Measurements from ENCODE around the gene MCU.

DNA sequence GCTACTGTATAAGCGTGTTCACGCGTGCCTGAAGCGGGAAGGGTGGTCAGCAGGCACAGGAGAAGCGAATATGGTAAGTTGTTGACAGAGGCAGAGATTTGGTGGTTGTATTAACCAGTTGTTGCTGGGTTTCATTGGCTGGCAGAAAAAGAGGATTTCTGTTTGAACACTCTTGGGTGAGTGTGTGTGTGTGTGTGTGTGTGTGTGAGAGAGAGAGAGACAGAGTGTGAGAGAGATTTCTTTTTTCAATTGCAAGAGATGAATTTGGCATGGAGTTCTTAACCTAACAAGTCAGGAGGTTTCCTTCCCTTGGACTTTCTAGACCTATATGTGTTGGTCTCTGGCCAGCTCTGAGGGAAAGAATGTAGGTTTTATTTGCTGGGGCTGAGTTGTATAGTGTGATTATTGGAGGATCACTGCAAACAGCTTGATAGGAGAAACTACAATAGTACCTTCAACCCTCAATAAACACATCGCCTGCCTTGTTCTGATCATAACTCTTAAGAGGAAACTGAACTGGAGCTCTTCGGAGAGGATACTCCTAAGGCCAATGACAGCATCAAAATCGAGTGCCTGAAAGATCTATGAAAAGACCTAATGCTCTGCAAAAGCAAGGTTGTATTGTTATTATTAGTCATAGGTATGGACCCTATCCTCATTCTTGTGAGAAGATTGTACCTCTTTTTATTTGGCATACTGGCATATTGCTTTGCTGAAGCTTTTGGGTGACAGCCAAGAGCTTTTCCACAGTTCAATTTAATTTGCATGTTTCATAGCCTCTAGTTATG is 1.2 kb downstream of the MCU start:
- TF ChIP-seq EZH2phosphoT487 (IDR thresholded peaks at IDR 0.05), result no peak
- TF ChIP-seq, protein P1, sequence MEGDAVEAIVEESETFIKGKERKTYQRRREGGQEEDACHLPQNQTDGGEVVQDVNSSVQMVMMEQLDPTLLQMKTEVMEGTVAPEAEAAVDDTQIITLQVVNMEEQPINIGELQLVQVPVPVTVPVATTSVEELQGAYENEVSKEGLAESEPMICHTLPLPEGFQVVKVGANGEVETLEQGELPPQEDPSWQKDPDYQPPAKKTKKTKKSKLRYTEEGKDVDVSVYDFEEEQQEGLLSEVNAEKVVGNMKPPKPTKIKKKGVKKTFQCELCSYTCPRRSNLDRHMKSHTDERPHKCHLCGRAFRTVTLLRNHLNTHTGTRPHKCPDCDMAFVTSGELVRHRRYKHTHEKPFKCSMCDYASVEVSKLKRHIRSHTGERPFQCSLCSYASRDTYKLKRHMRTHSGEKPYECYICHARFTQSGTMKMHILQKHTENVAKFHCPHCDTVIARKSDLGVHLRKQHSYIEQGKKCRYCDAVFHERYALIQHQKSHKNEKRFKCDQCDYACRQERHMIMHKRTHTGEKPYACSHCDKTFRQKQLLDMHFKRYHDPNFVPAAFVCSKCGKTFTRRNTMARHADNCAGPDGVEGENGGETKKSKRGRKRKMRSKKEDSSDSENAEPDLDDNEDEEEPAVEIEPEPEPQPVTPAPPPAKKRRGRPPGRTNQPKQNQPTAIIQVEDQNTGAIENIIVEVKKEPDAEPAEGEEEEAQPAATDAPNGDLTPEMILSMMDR (IDR thresholded peaks at IDR 0.05), result no peak
- no peak for TF ChIP-seq EZH2 (IDR thresholded peaks at IDR 0.05)

Measured in neural progenitor cell (in vitro differentiated cells).